ENCODE measurements around the gene SEC14L6.

GRCh38 chr22:30575859-30576258 lies 29.3 kb upstream of the SEC14L6 start:
- TF ChIP-seq CTCF (IDR thresholded peaks at IDR 0.05; ENCODE audit: insufficient read depth, low read length, poor library complexity, severe bottlenecking) (no peak), EZH2phosphoT487 (conservative IDR thresholded peaks at IDR 0.05; ENCODE audit: low read length) (no peak)
